NK-92 (cell line): Measurements from ENCODE around the gene TMEM38A.

Experiments used
- DNase-seq: peaks from one replicate; lab custom pipeline; 2025; ENCODE audit not compliant: unreplicated experiment; lab: John Stamatoyannopoulos, UW

The TMEM38A gene

GRCh38 chr19:16660763-16661479 is at the start of gene TMEM38A:
Gene TMEM38A, plus strand, starts transcription at chr19:16661139. Its CDS starts 79 bp downstream, at chr19:16661218.
- DNase-seq, result no peak

- DNase-seq, result no peak
Measured at GRCh38 chr19:16612636-16613035, 48.3 kb upstream of the TMEM38A start.

GRCh38 chr19:16613841-16614240 is 47.1 kb upstream of the TMEM38A start:
- no peak for DNase-seq

- no peak for DNase-seq
Measured at GRCh38 chr19:16614941-16615340, 46.0 kb upstream of the TMEM38A start.

GRCh38 chr19:16615808-16616207 is 45.1 kb upstream of the TMEM38A start:
- no peak for DNase-seq

- no peak for DNase-seq
Measured at GRCh38 chr19:16618248-16618647, 42.7 kb upstream of the TMEM38A start.

GRCh38 chr19:16619457-16619856 is 41.5 kb upstream of the TMEM38A start:
- DNase-seq, result no peak

GRCh38 chr19:16620018-16620417 is 40.9 kb upstream of the TMEM38A start:
- no peak for DNase-seq

GRCh38 chr19:16620584-16620983 is 40.4 kb upstream of the TMEM38A start:
- DNase-seq, result no peak

- DNase-seq, result no peak
Measured at GRCh38 chr19:16621165-16621800, 39.7 kb upstream of the TMEM38A start.

- no peak for DNase-seq
Measured at GRCh38 chr19:16623066-16623465, 37.9 kb upstream of the TMEM38A start.

GRCh38 chr19:16623576-16623975 is 37.4 kb upstream of the TMEM38A start:
- DNase-seq, result no peak

- no peak for DNase-seq
Measured at GRCh38 chr19:16624236-16624635, 36.7 kb upstream of the TMEM38A start.

- DNase-seq, result no peak
Measured at GRCh38 chr19:16625163-16625958, 35.6 kb upstream of the TMEM38A start.

GRCh38 chr19:16626796-16627192 is 34.1 kb upstream of the TMEM38A start:
- no peak for DNase-seq

GRCh38 chr19:16627193-16627927 is 33.6 kb upstream of the TMEM38A start:
- no peak for DNase-seq

- DNase-seq, result no peak
Measured at GRCh38 chr19:16627928-16628182, 33.1 kb upstream of the TMEM38A start.

- peak; percentile 59 for DNase-seq
Measured at GRCh38 chr19:16628183-16628983, 32.6 kb upstream of the TMEM38A start, which contains the start of gene MED26. Gene MED26, minus strand, starts transcription at chr19:16628204. Its CDS starts 261 bp downstream, at chr19:16627943.

GRCh38 chr19:16628984-16629691 is 31.8 kb upstream of the TMEM38A start:
- no peak for DNase-seq

GRCh38 chr19:16631465-16631864 is 29.5 kb upstream of the TMEM38A start:
- DNase-seq, result no peak
